H54 (cell line): ENCODE data around the gene KLRC1.
"Not testable (repeated sequence)": the region's sequence is repeated elsewhere in the genome, so short reads cannot be mapped to it uniquely, and the experiment has no call there.

ENCODE experiments used
- DNase-seq: peaks from one replicate; pipeline ENCODE4 v3.0.0; 2011; ENCODE audit warnings: low spot score, mixed read lengths; ENCODE audit not compliant: insufficient read length
- FAIRE-seq: peaks from 3 replicates; lab custom pipeline; 2011; peaks lifted over from hg19 to GRCh38; lab: Jason Lieb, UNC
- POLR2A ChIP-seq: IDR thresholded peaks from 2 replicates; pipeline ENCODE4 v1.6.1; 2011; ENCODE audit warnings: low read depth, mild to moderate bottlenecking, low read length

Gene KLRC1

GRCh38 chr12:10453156-10453555 is at the start of gene KLRC1:
Gene KLRC1 (minus strand): TSS chr12:10453377. CDS start chr12:10451156, 2,221 bp downstream.
- FAIRE-seq (no peak), DNase-seq (no peak)
- TF ChIP-seq POLR2A, result no peak

- DNase-seq (no peak), FAIRE-seq (no peak)
- TF ChIP-seq POLR2A, result no peak
Observed at GRCh38 chr12:10501030-10501429, 47.9 kb upstream of the KLRC1 start.

GRCh38 chr12:10498042-10498441 is 44.9 kb upstream of the KLRC1 start:
- DNase-seq (no peak), FAIRE-seq (no peak)
- TF ChIP-seq POLR2A, result no peak

- FAIRE-seq, result no peak
- TF ChIP-seq POLR2A, result no peak
Observed at GRCh38 chr12:10497602-10498001, 44.4 kb upstream of the KLRC1 start.

GRCh38 chr12:10491766-10492165 is 38.6 kb upstream of the KLRC1 start:
- TF ChIP-seq POLR2A, result no peak
- DNase-seq (no peak), FAIRE-seq (no peak)

More at GRCh38 chr12:10497602-10498001, 44.4 kb upstream of the KLRC1 start:
- DNase-seq, result no peak

- not testable (repeated sequence) for DNase-seq, FAIRE-seq
Observed at GRCh38 chr12:10487328-10487727, 34.2 kb upstream of the KLRC1 start.

GRCh38 chr12:10481901-10482300 is 28.7 kb upstream of the KLRC1 start:
- not testable (repeated sequence) for FAIRE-seq, DNase-seq

GRCh38 chr12:10472808-10473207 is 19.6 kb upstream of the KLRC1 start:
- not testable (repeated sequence) for FAIRE-seq, DNase-seq

GRCh38 chr12:10469701-10470100 is 16.5 kb upstream of the KLRC1 start:
- TF ChIP-seq POLR2A, result no peak
- FAIRE-seq (no peak), DNase-seq (no peak)

- DNase-seq, result no peak
- TF ChIP-seq POLR2A, result no peak
- FAIRE-seq, result no peak
Observed at GRCh38 chr12:10466311-10466710, 13.1 kb upstream of the KLRC1 start.

- TF ChIP-seq POLR2A, result no peak
- DNase-seq (no peak), FAIRE-seq (no peak)
Observed at GRCh38 chr12:10457760-10458159, 4.6 kb upstream of the KLRC1 start.

- DNase-seq, result no peak
- FAIRE-seq, result no peak
- no peak for TF ChIP-seq POLR2A
Observed at GRCh38 chr12:10456856-10457255, 3.7 kb upstream of the KLRC1 start.

GRCh38 chr12:10455766-10456165 is 2.6 kb upstream of the KLRC1 start:
- DNase-seq (no peak), FAIRE-seq (no peak)
- TF ChIP-seq POLR2A, result no peak

GRCh38 chr12:10454531-10454930 is 1.4 kb upstream of the KLRC1 start:
- DNase-seq (no peak), FAIRE-seq (no peak)
- no peak for TF ChIP-seq POLR2A

GRCh38 chr12:10448236-10448635 is 4.9 kb downstream of the KLRC1 start:
- no peak for DNase-seq
- no peak for TF ChIP-seq POLR2A
- no peak for FAIRE-seq

- peak; percentile 80 for FAIRE-seq
- DNase-seq, result not testable (repeated sequence)
Observed at GRCh38 chr12:10446052-10446451, 7.1 kb downstream of the KLRC1 start.

- not testable (repeated sequence) for DNase-seq, FAIRE-seq
Observed at GRCh38 chr12:10441144-10441543, 12.0 kb downstream of the KLRC1 start.

- FAIRE-seq, result peak; percentile 99
- not testable (repeated sequence) for DNase-seq
Observed at GRCh38 chr12:10439608-10440274, 13.4 kb downstream of the KLRC1 start.

GRCh38 chr12:10437601-10438000 is 15.6 kb downstream of the KLRC1 start:
- peak; percentile 100 for FAIRE-seq
- not testable (repeated sequence) for DNase-seq

- FAIRE-seq, result peak; percentile 94
- DNase-seq, result not testable (repeated sequence)
Observed at GRCh38 chr12:10435816-10436215, 17.4 kb downstream of the KLRC1 start, which contains the start of gene KLRC2. Gene KLRC2 (minus strand): TSS chr12:10436010. CDS start chr12:10435986, 24 bp downstream.
